ENCODE results near the gene KATNAL2.

The KATNAL2 gene

DNA sequence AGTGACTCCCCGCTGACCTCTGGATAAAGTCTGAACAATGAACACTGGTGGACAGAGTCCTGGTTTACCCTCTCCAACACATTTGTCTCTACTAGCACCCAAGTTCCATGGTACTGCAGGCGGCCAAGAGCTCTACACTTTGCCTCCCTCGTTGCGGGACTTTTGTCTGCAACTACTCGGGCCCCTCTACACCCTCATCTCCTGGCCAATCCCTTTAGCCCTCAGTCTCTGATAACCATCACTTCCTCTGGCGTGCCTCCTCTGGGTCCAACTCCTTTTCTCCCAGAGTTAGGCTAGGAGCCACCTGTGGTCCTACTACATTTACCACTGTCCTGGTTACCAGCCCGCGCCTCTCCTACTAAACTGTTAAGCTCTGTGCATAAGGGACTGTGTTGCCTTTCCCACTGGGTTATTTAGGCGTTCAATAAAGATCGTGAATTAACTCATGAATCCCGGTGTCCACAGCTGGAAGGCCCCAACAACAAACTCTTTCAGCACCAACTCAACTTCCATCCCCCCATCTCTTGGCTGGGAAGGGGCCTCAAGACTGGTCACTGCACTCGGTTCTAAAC is 232.1 kb downstream of the KATNAL2 start:
- ATAC-seq = peak; percentile 17

DNA sequence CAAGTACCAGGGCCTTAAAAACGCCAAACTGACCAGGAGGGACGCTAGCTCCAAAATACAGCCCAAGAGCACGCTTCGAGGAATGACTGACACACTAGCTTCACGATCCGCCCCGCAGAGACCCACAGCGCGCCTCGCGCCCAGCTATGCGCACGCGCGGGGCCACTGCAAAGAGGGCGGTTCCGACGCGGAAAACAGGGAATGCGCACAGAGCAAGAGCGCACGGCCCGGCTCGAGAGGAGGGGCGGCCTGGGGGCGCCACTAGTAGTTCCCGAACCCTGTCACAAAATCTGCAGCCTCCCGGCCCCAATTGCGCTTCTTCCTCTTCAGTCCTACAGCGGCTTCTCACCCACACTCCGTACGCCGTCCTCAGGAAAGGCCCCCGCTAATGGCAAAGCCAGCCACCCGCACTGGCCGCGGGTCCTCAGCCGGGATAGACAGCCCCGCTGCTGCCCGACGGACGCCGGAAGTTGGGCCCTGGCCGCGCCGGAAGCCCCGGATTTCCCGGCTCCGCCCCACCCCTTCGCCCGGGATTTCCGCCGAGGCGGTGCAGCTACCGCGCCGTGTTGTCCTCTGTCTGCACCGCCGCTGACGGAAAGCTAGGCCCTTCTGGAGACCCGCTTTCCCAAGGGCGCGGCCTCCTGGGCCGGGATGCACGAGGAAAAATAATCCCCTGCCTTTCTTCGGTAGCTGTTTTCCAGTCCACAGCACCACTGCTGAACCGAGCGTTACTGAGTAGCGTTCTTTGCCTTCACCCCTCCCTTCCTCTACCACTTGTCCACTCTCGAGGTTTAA is 232.8 kb downstream of the KATNAL2 start, which contains the start of gene HDHD2:
HDHD2 (minus strand) TSS at position 472 of the 795 bp plus-strand sequence. CDS start 14,061 bp downstream, outside the sequence.
- no peak for TF ChIP-seq PPARA (CRISPR knock-in tag; IDR thresholded peaks at IDR 0.05; ENCODE audit: borderline replicate concordance)
- TF ChIP-seq, protein P1, sequence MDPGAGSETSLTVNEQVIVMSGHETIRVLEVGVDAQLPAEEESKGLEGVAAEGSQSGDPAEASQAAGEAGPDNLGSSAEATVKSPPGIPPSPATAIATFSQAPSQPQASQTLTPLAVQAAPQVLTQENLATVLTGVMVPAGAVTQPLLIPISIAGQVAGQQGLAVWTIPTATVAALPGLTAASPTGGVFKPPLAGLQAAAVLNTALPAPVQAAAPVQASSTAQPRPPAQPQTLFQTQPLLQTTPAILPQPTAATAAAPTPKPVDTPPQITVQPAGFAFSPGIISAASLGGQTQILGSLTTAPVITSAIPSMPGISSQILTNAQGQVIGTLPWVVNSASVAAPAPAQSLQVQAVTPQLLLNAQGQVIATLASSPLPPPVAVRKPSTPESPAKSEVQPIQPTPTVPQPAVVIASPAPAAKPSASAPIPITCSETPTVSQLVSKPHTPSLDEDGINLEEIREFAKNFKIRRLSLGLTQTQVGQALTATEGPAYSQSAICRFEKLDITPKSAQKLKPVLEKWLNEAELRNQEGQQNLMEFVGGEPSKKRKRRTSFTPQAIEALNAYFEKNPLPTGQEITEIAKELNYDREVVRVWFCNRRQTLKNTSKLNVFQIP (CRISPR knock-in tag; IDR thresholded peaks at IDR 0.05; ENCODE audit: borderline replicate concordance, low read depth) = no peak
- TF ChIP-seq ZNF70 (CRISPR knock-in tag; IDR thresholded peaks at IDR 0.05) = 0 out of 2 replicates have a peak, but pooled peaks have one; percentile 24
- TF ChIP-seq ZNF565 (CRISPR knock-in tag; conservative IDR thresholded peaks at IDR 0.05; ENCODE audit: low read depth) = 0 out of 2 replicates have a peak, but pooled peaks have one; percentile 8
- TF ChIP-seq, protein P2, sequence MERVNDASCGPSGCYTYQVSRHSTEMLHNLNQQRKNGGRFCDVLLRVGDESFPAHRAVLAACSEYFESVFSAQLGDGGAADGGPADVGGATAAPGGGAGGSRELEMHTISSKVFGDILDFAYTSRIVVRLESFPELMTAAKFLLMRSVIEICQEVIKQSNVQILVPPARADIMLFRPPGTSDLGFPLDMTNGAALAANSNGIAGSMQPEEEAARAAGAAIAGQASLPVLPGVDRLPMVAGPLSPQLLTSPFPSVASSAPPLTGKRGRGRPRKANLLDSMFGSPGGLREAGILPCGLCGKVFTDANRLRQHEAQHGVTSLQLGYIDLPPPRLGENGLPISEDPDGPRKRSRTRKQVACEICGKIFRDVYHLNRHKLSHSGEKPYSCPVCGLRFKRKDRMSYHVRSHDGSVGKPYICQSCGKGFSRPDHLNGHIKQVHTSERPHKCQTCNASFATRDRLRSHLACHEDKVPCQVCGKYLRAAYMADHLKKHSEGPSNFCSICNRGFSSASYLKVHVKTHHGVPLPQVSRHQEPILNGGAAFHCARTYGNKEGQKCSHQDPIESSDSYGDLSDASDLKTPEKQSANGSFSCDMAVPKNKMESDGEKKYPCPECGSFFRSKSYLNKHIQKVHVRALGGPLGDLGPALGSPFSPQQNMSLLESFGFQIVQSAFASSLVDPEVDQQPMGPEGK (CRISPR knock-in tag; IDR thresholded peaks at IDR 0.05; ENCODE audit: borderline replicate concordance) = peak; percentile 28; the same call in 1 of the 2 replicates
- TF ChIP-seq ZNF8 (CRISPR knock-in tag; IDR thresholded peaks at IDR 0.05) = 0 out of 2 replicates have a peak, but pooled peaks have one; percentile 15
- ATAC-seq = peak; percentile 94

More for the DNA sequence above, 232.1 kb downstream of the KATNAL2 start:
- TF ChIP-seq, protein P3, sequence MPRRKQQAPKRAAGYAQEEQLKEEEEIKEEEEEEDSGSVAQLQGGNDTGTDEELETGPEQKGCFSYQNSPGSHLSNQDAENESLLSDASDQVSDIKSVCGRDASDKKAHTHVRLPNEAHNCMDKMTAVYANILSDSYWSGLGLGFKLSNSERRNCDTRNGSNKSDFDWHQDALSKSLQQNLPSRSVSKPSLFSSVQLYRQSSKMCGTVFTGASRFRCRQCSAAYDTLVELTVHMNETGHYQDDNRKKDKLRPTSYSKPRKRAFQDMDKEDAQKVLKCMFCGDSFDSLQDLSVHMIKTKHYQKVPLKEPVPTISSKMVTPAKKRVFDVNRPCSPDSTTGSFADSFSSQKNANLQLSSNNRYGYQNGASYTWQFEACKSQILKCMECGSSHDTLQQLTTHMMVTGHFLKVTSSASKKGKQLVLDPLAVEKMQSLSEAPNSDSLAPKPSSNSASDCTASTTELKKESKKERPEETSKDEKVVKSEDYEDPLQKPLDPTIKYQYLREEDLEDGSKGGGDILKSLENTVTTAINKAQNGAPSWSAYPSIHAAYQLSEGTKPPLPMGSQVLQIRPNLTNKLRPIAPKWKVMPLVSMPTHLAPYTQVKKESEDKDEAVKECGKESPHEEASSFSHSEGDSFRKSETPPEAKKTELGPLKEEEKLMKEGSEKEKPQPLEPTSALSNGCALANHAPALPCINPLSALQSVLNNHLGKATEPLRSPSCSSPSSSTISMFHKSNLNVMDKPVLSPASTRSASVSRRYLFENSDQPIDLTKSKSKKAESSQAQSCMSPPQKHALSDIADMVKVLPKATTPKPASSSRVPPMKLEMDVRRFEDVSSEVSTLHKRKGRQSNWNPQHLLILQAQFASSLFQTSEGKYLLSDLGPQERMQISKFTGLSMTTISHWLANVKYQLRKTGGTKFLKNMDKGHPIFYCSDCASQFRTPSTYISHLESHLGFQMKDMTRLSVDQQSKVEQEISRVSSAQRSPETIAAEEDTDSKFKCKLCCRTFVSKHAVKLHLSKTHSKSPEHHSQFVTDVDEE (CRISPR knock-in tag; IDR thresholded peaks at IDR 0.05) = no peak
- TF ChIP-seq, protein P1 (CRISPR knock-in tag; IDR thresholded peaks at IDR 0.05; ENCODE audit: borderline replicate concordance, low read depth) = no peak
- TF ChIP-seq TOX (CRISPR knock-in tag; IDR thresholded peaks at IDR 0.05; ENCODE audit: borderline replicate concordance) = no peak
- TF ChIP-seq ZC3H10 (CRISPR knock-in tag; IDR thresholded peaks at IDR 0.05) = no peak
- no peak for TF ChIP-seq CSDC2 (CRISPR knock-in tag; IDR thresholded peaks at IDR 0.05)
- TF ChIP-seq OSR1 (CRISPR knock-in tag; IDR thresholded peaks at IDR 0.05) = no peak
- TF ChIP-seq RARB (CRISPR knock-in tag; IDR thresholded peaks at IDR 0.05) = no peak
- TF ChIP-seq ISL1 (CRISPR knock-in tag; IDR thresholded peaks at IDR 0.05) = no peak
- TF ChIP-seq ESRRG (CRISPR knock-in tag; IDR thresholded peaks at IDR 0.05) = no peak
- TF ChIP-seq ZNF70 (CRISPR knock-in tag; IDR thresholded peaks at IDR 0.05) = no peak
- TF ChIP-seq TCF4 (CRISPR knock-in tag; IDR thresholded peaks at IDR 0.05; ENCODE audit: borderline replicate concordance) = no peak
- TF ChIP-seq, protein P2 (CRISPR knock-in tag; IDR thresholded peaks at IDR 0.05; ENCODE audit: borderline replicate concordance) = no peak
- no peak for TF ChIP-seq PPARA (CRISPR knock-in tag; IDR thresholded peaks at IDR 0.05; ENCODE audit: borderline replicate concordance)
- TF ChIP-seq SNAI2 (CRISPR knock-in tag; IDR thresholded peaks at IDR 0.05) = no peak
- no peak for TF ChIP-seq GLIS3 (CRISPR knock-in tag; IDR thresholded peaks at IDR 0.05)
